Activated CD8-positive, alpha-beta T cell treated with anti-CD3 and anti-CD28 coated beads, Interleukin-2, amount 10 ng/mL, durations not matched to agents 7 days and 5 days (primary cell): Measurements from ENCODE around the gene GNRH2. TPM values are rescaled to one million over a fixed set of nuclear protein-coding genes. Genes with fewer than 3 reads are reported as not detected.
A peak's percentile ranks its signal among the peaks of the same experiment; 100 is the strongest.
"Not testable (repeated sequence)": the region's sequence is repeated elsewhere in the genome, so short reads cannot be mapped to it uniquely, and the experiment has no call there.

ENCODE experiments used
- ATAC-seq: fragments of 150-1000 bp; cut with Tn5 transposase; one replicate; pipeline ENCODE4 v1.10.0; 2021; ENCODE audit warnings: moderate library complexity
- CTCF ChIA-PET: fragments of 350-600 bp; sonication (Branson Sonifier 250); formaldehyde crosslinking; loops from one replicate; lab custom pipeline; 2021; ENCODE audit warnings: antibody characterized with exemption; lab: Charles Lee
- POLR2A ChIA-PET: fragments of 350-600 bp; sonication (Branson Sonifier 250); formaldehyde crosslinking; loops from one replicate; lab custom pipeline; 2021; ENCODE audit warnings: antibody characterized with exemption; lab: Charles Lee
- DNase-seq: peaks from one replicate; pipeline ENCODE4 v3.0.0-alpha.2; 2020
- H3K27ac Mint-ChIP-seq: one replicate; pipeline ENCODE4 v1.8.0; 2021; ENCODE audit warnings: mild to moderate bottlenecking, mixed read lengths
- H3K27me3 Mint-ChIP-seq: one replicate; pipeline ENCODE4 v1.8.0; 2021; ENCODE audit warnings: low read depth, mixed read lengths
- H3K36me3 Mint-ChIP-seq: one replicate; pipeline ENCODE4 v1.8.0; 2021; ENCODE audit warnings: low read depth, mixed read lengths
- H3K4me1 Mint-ChIP-seq: one replicate; pipeline ENCODE4 v1.8.0; 2021; ENCODE audit warnings: low read depth, mixed read lengths
- H3K4me3 Mint-ChIP-seq: one replicate; pipeline ENCODE4 v1.8.0; 2021; ENCODE audit warnings: mild to moderate bottlenecking, mixed read lengths
- H3K9me3 Mint-ChIP-seq: one replicate; pipeline ENCODE4 v1.8.0; 2022; ENCODE audit warnings: mixed read lengths; ENCODE audit not compliant: insufficient read depth
- total RNA-seq, 2 experiments: library from RNA; stranded (reverse); gene quantifications; one replicate each; pipeline ENCODE4 v1.2.3, GENCODE V29; 2021

The GNRH2 gene
- total RNA-seq, 2 experiments from 2014 or later: 1.5 to 1.7 TPM

DNA sequence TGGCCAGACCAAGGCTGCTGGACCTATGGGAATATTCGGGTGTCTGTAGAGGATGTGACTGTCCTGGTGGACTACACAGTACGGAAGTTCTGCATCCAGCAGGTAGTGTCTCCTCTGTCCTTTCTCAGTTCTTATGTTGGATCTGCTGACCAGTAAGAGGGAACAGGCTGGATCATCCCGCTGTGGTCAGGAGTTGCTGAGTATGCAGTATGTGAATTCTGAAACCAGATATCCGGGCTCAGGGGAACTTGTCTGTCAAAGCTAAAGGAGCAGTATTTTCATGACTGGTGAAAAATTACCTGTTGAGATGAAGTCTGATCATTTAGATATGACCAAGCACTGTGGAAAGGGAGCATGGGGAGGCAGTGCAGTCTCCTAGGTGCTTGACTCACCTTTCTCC, 22.1 kb upstream of the GNRH2 start:
- DNase-seq (no peak), ATAC-seq (no peak)
- Mint-ChIP-seq H3K27ac (no peak overlapping the region), H3K9me3 (no peaks in the 10 kb centered on the region), H3K4me3 (no peak overlapping the region), H3K27me3 (no peaks in the 10 kb centered on the region), H3K36me3 (peaks cover 42% of the 10 kb centered on the region), H3K4me1 (no peaks in the 10 kb centered on the region)
- POLR2A ChIA-PET: no interaction called here
- CTCF ChIA-PET: no interaction called here

- H3K27ac Mint-ChIP-seq: no peak overlapping the region
Observed at GRCh38 chr20:3021777-3022176, 21.6 kb upstream of the GNRH2 start.

DNA sequence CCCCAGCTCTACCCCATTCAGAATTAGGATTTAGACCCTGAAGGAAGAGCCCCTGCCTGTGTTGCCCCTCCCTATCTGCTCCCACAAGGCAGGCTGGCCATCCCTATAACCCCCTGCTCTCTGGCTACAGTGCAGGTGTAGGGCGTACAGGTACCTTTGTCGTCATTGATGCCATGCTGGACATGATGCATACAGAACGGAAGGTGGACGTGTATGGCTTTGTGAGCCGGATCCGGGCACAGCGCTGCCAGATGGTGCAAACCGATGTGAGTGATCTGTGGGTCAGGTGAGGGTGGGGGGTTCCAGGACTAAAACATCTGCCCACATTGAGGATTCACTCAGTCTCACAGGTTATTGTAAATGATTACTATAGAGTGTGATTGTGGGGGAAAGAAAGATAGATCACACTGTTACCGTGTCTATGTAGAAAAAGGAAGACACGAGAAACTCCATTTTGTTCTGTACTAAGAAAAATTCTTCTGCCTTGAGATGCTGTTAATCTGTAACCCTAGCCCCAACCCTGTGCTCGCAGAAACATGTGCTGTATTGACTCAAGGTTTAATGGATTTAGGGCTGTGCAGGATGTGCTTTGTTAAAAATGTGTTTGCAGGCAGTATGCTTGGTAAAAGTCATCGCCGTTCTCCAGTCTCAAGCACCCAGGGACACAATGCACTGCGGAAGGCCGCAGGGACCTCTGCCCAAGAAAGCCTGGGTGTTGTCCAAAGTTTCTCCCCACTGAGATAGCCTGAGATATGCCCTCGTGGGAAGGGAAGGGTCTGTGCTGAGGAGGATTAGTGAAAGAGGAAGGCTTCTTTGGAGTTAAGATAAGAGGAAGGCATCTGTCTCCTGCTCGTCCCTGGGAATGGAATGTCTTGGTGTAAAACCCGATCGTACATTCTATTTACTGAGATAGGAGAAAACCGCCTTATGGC, 20.6 kb upstream of the GNRH2 start:
- H3K27me3 Mint-ChIP-seq, H3K4me1 Mint-ChIP-seq, CTCF ChIA-PET, ATAC-seq, DNase-seq, H3K9me3 Mint-ChIP-seq, H3K4me3 Mint-ChIP-seq, POLR2A ChIA-PET, H3K27ac Mint-ChIP-seq: not testable (repeated sequence)
- peaks cover 39% of the 10 kb centered on the region for H3K36me3 Mint-ChIP-seq

More at GRCh38 chr20:3021777-3022176, 21.6 kb upstream of the GNRH2 start:
- POLR2A ChIA-PET: no interaction called here
- Mint-ChIP-seq H3K27me3 (no peaks in the 10 kb centered on the region), H3K36me3 (peaks cover 43% of the 10 kb centered on the region), H3K9me3 (no peaks in the 10 kb centered on the region), H3K4me3 (no peak overlapping the region), H3K4me1 (no peaks in the 10 kb centered on the region)
- DNase-seq (no peak), ATAC-seq (no peak)
- CTCF ChIA-PET: no interaction called here

DNA sequence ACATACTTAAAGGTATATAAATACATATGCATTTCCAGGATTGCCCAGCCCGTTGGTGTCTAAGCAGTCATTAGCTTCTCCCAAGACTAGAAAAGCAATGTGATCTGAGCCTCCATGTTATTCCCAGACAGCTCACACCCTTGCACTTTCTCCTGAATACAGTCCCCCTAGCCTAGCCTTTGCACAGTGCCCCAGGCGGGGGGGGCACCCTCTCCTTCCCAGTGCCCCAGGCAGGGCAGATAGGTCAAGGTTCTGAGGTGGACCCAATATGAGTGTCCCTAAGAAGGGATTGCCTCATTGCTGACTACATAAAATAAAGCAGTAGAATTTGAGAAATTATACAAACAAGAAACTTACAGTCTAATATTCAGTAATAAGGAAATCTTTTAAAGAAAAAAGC, 15.4 kb upstream of the GNRH2 start:
- no peak overlapping the region for H3K27ac Mint-ChIP-seq
- H3K4me3 Mint-ChIP-seq: no peak overlapping the region
- peaks cover 40% of the 10 kb centered on the region for H3K36me3 Mint-ChIP-seq
- DNase-seq (no peak), ATAC-seq (no peak)
- ChIA-PET POLR2A (no interaction called here), CTCF (no interaction called here)
- H3K9me3 Mint-ChIP-seq: no peaks in the 10 kb centered on the region
- no peaks in the 10 kb centered on the region for H3K4me1 Mint-ChIP-seq
- no peaks in the 10 kb centered on the region for H3K27me3 Mint-ChIP-seq

- H3K36me3 Mint-ChIP-seq: peaks cover 37% of the 10 kb centered on the region
- CTCF ChIA-PET: interaction anchor here (2.2 kb wide), 1 partner anchor 22 kb away, joined by 7 read pairs; no protein-coding TSS in a partner anchor
- H3K27me3 Mint-ChIP-seq: no peaks in the 10 kb centered on the region
- no peaks in the 10 kb centered on the region for H3K9me3 Mint-ChIP-seq
- H3K4me3 Mint-ChIP-seq: no peak overlapping the region
- no peak overlapping the region for H3K27ac Mint-ChIP-seq
- DNase-seq: no peak
- ATAC-seq: no peak
- no peaks in the 10 kb centered on the region for H3K4me1 Mint-ChIP-seq
- POLR2A ChIA-PET: no interaction called here
Observed at GRCh38 chr20:3031524-3032147, 11.8 kb upstream of the GNRH2 start.

- Mint-ChIP-seq H3K27me3 (no peaks in the 10 kb centered on the region), H3K9me3 (no peaks in the 10 kb centered on the region), H3K36me3 (peaks cover 29% of the 10 kb centered on the region), H3K4me3 (no peak overlapping the region), H3K27ac (no peak overlapping the region), H3K4me1 (no peaks in the 10 kb centered on the region)
- POLR2A ChIA-PET: no interaction called here
- CTCF ChIA-PET: no interaction called here
- no peak for DNase-seq
- no peak for ATAC-seq
Observed at GRCh38 chr20:3032624-3033023, 10.8 kb upstream of the GNRH2 start.

DNA sequence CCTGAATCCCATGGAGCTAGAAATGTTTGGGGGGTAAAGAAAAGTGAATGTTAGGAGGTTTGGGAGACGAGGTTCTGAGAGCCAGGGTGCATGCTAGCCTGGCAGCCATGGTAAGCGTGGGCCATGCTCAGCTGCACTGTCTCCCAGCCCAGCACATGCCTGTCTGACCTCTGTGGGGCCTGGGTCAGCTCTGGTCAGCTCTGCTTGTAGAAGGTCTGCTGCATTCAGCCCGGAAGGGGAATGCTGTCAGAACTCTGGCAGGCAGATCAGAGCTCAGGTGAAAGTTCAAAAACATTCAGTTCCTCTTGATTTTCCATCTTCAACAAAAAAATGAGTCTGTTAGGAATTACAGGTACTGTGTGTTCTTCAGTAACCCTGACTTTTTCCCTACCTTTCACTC, 5.8 kb upstream of the GNRH2 start:
- H3K27me3 Mint-ChIP-seq: no peaks in the 10 kb centered on the region
- ChIA-PET POLR2A (no interaction called here), CTCF (no interaction called here)
- peaks cover 20% of the 10 kb centered on the region for H3K4me1 Mint-ChIP-seq
- no peak overlapping the region for H3K27ac Mint-ChIP-seq
- DNase-seq (no peak), ATAC-seq (no peak)
- no peaks in the 10 kb centered on the region for H3K9me3 Mint-ChIP-seq
- H3K4me3 Mint-ChIP-seq: no peak overlapping the region
- H3K36me3 Mint-ChIP-seq: peaks cover 38% of the 10 kb centered on the region

GRCh38 chr20:3038454-3038853, 5.0 kb upstream of the GNRH2 start:
- POLR2A ChIA-PET: no interaction called here
- Mint-ChIP-seq H3K9me3 (no peaks in the 10 kb centered on the region), H3K4me1 (peaks cover 20% of the 10 kb centered on the region), H3K27me3 (no peaks in the 10 kb centered on the region), H3K36me3 (peaks cover 38% of the 10 kb centered on the region), H3K27ac (no peak overlapping the region), H3K4me3 (no peak overlapping the region)
- CTCF ChIA-PET: no interaction called here
- no peak for DNase-seq
- ATAC-seq: no peak

DNA sequence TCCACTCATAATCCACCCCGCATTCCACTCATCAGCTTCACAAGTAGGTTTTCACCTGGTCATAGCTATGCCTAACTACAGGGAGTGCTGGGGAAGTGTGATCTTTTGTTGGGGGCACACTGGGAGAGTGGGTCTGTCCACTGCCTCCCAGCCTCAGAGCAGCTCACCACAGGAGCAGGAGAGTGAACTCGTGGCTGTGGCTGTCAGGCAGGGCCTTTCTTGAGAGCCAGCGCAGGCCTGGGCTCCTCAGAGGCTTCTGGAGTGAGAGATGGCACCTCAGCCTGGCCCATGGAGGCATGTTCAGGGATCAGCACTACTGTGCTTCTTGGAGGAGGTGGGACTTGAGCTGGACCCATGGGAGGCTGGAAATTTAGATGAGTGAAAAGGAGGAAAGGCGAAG, 4.0 kb upstream of the GNRH2 start:
- Mint-ChIP-seq H3K27ac (peak overlapping the region; percentile 70), H3K27me3 (no peaks in the 10 kb centered on the region), H3K4me3 (no peak overlapping the region), H3K9me3 (no peaks in the 10 kb centered on the region), H3K4me1 (peaks cover 20% of the 10 kb centered on the region), H3K36me3 (peaks cover 36% of the 10 kb centered on the region)
- CTCF ChIA-PET: no interaction called here
- DNase-seq (no peak), ATAC-seq (no peak)
- POLR2A ChIA-PET: no interaction called here

DNA sequence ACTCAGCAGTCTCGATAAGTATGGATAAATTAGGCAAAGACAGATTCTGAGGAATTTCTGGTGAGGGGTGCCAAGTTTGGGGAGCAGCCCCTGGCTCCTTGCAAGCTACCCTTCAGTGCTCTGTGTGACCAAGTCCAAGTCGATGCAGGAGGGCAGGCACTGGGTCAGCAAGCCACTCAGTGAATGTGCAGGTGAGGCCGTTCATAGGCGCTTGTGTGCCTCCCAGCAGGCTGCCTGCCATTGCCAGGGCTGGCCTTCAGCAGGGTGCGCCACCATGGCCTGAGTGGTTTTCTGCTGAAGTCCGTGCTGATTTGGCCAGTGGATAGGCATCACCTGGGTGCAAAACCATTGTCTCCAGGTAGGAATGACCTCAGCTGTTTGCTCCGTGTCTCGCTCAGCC, 3.3 kb upstream of the GNRH2 start:
- Mint-ChIP-seq H3K36me3 (peaks cover 32% of the 10 kb centered on the region), H3K4me1 (peaks cover 23% of the 10 kb centered on the region), H3K27ac (peak overlapping the region; percentile 70), H3K9me3 (no peaks in the 10 kb centered on the region), H3K27me3 (no peaks in the 10 kb centered on the region), H3K4me3 (no peak overlapping the region)
- DNase-seq: no peak
- POLR2A ChIA-PET: no interaction called here
- CTCF ChIA-PET: no interaction called here
- ATAC-seq: no peak

DNA sequence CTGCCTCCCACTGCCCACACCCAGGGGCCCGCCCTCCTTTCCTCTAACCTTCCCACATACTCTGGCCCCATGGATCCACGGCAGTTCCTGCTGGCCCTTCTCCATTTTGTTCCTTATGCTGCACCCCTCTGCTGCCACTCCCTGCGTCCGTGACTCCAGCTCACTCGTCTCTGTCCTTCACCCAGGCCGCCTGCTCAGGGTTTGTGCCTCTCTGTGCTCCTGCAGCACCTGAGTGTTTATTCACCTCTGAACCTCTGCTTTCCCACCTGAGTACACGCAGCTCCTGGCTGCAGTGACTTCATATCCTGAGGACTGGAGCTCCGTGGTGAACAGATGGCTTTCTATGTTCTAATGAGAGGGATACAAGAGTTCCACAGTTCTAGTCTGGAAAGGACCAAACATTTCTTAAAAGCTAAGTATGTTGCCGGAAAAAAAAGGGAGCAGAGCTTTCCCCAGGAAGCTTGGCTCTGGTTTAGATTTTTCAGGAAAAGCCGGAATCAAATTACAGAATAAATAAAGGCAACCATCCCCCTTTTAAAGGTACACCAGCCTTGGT, 1.5 kb upstream of the GNRH2 start:
- H3K27ac Mint-ChIP-seq: no peak overlapping the region
- H3K27me3 Mint-ChIP-seq: no peaks in the 10 kb centered on the region
- no peak for DNase-seq
- peaks cover 26% of the 10 kb centered on the region for H3K36me3 Mint-ChIP-seq
- no peaks in the 10 kb centered on the region for H3K9me3 Mint-ChIP-seq
- ATAC-seq: no peak
- no peak overlapping the region for H3K4me3 Mint-ChIP-seq
- POLR2A ChIA-PET: no interaction called here
- peaks cover 31% of the 10 kb centered on the region for H3K4me1 Mint-ChIP-seq
- CTCF ChIA-PET: interaction anchor here (1.0 kb wide), 1 partner anchor 177 kb away, joined by 3 read pairs; no protein-coding TSS in a partner anchor

- ChIA-PET POLR2A (no interaction called here), CTCF (interaction anchor here (1.0 kb wide), 1 partner anchor 178 kb away, joined by 3 read pairs; no protein-coding TSS in a partner anchor)
- ATAC-seq (no peak), DNase-seq (no peak)
- Mint-ChIP-seq H3K27ac (no peak overlapping the region), H3K9me3 (no peaks in the 10 kb centered on the region), H3K27me3 (no peaks in the 10 kb centered on the region), H3K4me3 (no peak overlapping the region), H3K4me1 (peaks cover 37% of the 10 kb centered on the region), H3K36me3 (peaks cover 31% of the 10 kb centered on the region)
Observed at GRCh38 chr20:3042625-3043024, 797 bp upstream of the GNRH2 start.
